Muscle layer of colon (tissue), 2 donors: ENCODE data around the gene TANGO2.

ENCODE experiments used
- H3K27ac ChIP-seq: one replicate; pipeline ENCODE4 v1.7.0; 2013; ENCODE audit warnings: low read depth, mild to moderate bottlenecking, low read length, moderate library complexity
- H3K27me3 ChIP-seq, 2 donors: one replicate each; pipeline ENCODE4 v1.7.0; 2013; ENCODE audit warnings: low read length in 2 of 2, mild to moderate bottlenecking in 2 of 2; ENCODE audit not compliant: insufficient read depth in 2 of 2, control insufficient read depth in 1 of 2
- H3K36me3 ChIP-seq: one replicate; pipeline ENCODE4 v1.7.0; 2013; ENCODE audit warnings: mild to moderate bottlenecking, low read length; ENCODE audit not compliant: insufficient read depth
- H3K4me1 ChIP-seq: one replicate; pipeline ENCODE4 v1.7.0; 2013; ENCODE audit warnings: mild to moderate bottlenecking, low read length; ENCODE audit not compliant: insufficient read depth
- H3K4me3 ChIP-seq, 2 donors: one replicate each; pipeline ENCODE4 v1.7.0; 2013; ENCODE audit warnings: low read length in 2 of 2, low read depth in 1 of 2, mild to moderate bottlenecking in 1 of 2, moderate library complexity in 1 of 2
- H3K9ac ChIP-seq: one replicate; pipeline ENCODE4 v1.7.0; 2013; ENCODE audit warnings: low read length
- H3K9me3 ChIP-seq: one replicate; pipeline ENCODE4 v1.7.0; 2013; ENCODE audit warnings: mild to moderate bottlenecking, low read length
- donor health status: abdominal sarcoma.
- donor health status: Adenocarcinoma of cecum.

The TANGO2 gene

DNA sequence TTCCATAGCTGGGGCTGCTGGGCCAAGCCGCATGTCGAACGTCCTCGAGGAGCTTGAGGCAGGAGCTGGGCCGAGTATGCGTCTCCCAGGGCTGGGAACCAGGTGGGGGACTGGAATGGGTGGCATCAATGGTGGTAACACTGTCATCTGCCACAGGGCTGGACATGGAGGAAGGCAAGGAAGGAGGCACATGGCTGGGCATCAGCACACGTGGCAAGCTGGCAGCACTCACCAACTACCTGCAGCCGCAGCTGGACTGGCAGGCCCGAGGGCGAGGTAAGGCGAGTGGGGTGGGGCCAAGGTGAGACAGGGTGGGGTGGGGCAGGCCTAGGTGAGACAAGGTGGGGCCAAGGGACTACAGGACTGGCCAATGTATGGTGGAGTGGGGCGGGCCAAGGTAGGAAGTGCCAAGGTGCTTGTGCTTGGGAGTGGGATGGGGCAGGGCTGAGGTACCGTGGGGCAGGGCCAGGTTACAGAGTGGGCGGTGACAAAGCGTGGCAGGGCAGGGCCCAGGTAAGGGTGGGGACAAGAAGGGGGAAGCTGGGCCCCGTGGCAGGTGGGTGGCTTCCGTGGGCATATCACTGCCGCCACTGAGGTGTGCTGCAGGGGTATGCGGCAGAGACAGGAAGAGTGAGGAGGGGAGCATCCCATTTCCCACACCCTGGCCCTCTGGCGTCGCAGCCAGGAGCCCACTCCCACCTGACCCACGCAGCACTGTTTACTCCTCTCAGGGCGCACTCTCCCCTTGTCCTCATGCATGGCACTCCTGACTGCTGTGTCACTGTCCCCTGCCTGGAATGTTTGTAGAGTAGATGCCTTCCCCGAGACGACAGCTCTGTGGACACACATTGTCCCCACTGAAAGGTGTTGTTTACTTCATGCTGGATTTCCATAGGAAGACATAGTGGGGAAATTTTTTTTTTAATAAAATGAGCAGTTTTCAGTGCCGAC is 31.7 kb downstream of the TANGO2 start:
- Histone ChIP-seq H3K4me1 (no peaks in the 10 kb centered on the region), H3K9ac (no peak overlapping the region), H3K9me3 (no peaks in the 10 kb centered on the region), H3K27me3 (no peaks in the 10 kb centered on the region), H3K36me3 (peaks cover 41% of the 10 kb centered on the region), H3K4me3 (no peak overlapping the region), H3K27ac (no peak overlapping the region)

DNA sequence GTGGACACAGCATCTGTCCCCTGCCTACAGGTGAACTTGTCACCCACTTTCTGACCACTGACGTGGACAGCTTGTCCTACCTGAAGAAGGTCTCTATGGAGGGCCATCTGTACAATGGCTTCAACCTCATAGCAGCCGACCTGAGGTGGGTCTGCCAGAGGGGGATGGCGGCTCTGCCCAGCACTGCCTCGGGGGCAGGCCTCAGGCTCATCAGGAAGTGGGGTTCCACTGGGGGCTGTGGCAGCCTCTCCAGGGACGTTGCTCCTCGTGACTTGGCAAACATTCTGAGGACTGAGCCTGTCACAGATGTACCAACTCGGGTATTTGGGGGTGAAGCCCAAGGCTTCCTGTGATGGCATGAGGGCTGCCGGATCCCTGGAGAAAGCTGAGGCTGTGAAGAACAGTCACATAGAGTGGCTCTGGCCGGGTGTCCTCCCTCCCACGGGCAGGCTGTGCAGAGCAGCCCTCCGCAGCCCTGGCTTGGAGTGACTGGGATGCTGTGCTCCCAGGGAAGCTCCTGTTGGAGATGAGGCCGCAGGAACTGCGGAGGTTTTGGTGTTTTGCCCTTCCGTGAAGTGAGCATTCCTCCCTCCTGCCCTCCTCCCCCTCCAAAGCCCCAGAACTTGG is 32.6 kb downstream of the TANGO2 start:
- H3K4me3 ChIP-seq = no peak overlapping the region
- H3K9me3 ChIP-seq = no peaks in the 10 kb centered on the region
- H3K9ac ChIP-seq = no peak overlapping the region
- H3K36me3 ChIP-seq = peaks cover 42% of the 10 kb centered on the region
- H3K27me3 ChIP-seq = no peaks in the 10 kb centered on the region
- no peaks in the 10 kb centered on the region for H3K4me1 ChIP-seq
- no peak overlapping the region for H3K27ac ChIP-seq

DNA sequence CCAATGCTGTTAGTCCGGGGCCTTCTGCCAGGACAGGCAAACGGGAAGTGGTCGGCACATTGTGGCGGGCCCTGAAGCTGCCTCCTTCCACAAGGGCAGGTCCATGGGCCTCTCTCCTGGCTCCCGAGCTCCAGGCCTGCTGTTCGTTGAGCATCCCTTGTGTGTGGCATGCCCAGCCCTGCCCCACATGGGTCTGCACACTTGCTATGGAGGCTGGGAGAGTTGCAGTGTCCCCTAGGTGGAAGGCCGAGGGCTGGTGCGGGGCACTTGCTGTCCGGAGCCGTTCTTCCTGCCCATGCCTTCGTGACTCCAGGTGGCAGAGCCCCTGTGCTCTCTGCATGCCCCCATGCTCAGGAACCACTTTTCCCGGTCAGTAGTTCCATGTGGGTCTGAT is 33.1 kb downstream of the TANGO2 start:
- Histone ChIP-seq H3K4me3 (no peak overlapping the region), H3K27me3 (no peaks in the 10 kb centered on the region), H3K27ac (no peak overlapping the region), H3K9me3 (no peaks in the 10 kb centered on the region), H3K9ac (no peak overlapping the region), H3K36me3 (peaks cover 42% of the 10 kb centered on the region), H3K4me1 (no peaks in the 10 kb centered on the region)

DNA sequence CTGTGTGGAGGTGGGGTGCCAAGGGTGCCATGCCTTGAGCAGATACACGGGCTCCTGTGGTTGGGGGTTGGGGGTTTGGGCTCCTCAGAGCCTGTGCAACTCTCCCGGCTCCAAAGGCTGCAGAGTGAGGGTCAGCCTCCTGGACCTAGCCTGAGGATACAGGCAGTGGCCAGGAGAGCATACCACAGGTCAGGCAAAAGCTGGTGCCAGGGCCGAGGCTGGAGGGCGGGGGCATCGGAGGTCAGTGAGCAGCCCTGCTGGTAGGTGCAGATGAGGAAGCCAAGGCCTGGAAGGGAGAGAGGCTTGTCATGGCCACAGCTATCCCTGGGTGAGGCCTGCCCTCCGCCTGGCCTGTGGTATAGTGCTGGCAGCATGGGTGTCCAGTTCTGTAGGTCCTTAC is 33.6 kb downstream of the TANGO2 start:
- H3K4me1 ChIP-seq = no peaks in the 10 kb centered on the region
- H3K27me3 ChIP-seq = no peaks in the 10 kb centered on the region
- no peaks in the 10 kb centered on the region for H3K9me3 ChIP-seq
- peaks cover 46% of the 10 kb centered on the region for H3K36me3 ChIP-seq
- no peak overlapping the region for H3K9ac ChIP-seq
- no peak overlapping the region for H3K4me3 ChIP-seq
- no peak overlapping the region for H3K27ac ChIP-seq

DNA sequence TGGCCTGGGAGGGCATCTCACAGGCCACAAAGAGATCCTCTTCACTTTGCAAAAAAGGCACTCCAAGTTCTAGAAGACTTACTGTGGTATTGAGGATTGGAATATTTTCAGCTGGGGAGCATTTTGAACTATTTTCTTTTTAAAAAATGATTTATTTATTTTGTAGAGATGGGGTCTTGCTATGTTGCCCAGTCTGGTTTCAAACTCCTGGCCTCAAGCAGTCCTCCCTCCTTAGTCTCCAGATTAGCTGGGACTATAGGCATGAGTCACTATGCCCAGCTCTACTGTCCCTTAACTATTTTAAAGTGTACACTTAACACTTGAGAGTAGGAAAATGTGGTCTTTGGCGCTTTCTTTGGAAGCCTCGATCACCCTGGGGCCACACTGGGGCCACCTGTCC is 34.2 kb downstream of the TANGO2 start:
- Histone ChIP-seq H3K9me3 (no peaks in the 10 kb centered on the region), H3K27me3 (no peaks in the 10 kb centered on the region), H3K36me3 (peaks cover 48% of the 10 kb centered on the region), H3K4me1 (no peaks in the 10 kb centered on the region), H3K27ac (no peak overlapping the region), H3K4me3 (no peak overlapping the region), H3K9ac (no peak overlapping the region)

DNA sequence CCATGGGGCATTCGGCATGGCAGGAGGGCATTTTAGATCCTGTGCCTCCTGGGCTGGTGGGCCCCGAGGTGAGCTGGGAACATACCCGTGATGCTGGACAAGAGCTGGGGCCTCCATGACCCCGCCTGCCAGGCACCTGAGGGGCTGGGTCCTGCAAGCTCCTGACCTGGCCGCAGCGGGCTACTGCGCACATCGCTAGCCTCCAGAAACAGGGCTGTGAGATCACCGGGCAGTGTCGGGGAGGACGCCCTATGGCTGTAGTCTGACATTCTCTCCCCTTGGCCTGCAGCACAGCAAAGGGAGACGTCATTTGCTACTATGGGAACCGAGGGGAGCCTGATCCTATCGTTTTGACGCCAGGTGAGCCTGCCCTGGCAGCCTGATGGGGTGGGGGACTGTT is 34.7 kb downstream of the TANGO2 start:
- Histone ChIP-seq H3K36me3 (peaks cover 48% of the 10 kb centered on the region), H3K9ac (no peak overlapping the region), H3K4me1 (no peaks in the 10 kb centered on the region), H3K4me3 (no peak overlapping the region), H3K27ac (no peak overlapping the region), H3K27me3 (no peaks in the 10 kb centered on the region), H3K9me3 (no peaks in the 10 kb centered on the region)

DNA sequence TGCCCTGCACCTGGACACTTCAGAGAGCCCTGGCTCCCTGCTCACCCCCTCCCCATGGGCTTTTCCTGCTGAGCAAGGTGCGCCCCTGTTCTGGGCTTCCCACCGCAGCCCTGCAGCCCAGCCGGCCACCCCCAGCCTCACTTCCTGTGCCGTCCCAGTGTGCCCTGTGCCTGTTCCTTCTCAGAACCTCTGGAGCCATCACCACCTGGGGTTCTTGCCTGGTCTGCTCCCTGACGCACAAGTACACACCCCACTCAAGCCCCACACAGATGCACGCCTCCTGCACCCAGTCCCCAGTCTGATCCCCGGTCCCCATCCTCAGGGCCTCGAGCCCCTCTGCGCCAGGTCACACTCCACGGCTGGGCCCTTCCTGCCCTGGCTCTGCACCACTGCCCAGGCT is 35.3 kb downstream of the TANGO2 start:
- Histone ChIP-seq H3K27me3 (no peaks in the 10 kb centered on the region), H3K27ac (no peak overlapping the region), H3K9ac (no peak overlapping the region), H3K4me3 (no peak overlapping the region), H3K9me3 (no peaks in the 10 kb centered on the region), H3K4me1 (no peaks in the 10 kb centered on the region), H3K36me3 (peaks cover 49% of the 10 kb centered on the region)

DNA sequence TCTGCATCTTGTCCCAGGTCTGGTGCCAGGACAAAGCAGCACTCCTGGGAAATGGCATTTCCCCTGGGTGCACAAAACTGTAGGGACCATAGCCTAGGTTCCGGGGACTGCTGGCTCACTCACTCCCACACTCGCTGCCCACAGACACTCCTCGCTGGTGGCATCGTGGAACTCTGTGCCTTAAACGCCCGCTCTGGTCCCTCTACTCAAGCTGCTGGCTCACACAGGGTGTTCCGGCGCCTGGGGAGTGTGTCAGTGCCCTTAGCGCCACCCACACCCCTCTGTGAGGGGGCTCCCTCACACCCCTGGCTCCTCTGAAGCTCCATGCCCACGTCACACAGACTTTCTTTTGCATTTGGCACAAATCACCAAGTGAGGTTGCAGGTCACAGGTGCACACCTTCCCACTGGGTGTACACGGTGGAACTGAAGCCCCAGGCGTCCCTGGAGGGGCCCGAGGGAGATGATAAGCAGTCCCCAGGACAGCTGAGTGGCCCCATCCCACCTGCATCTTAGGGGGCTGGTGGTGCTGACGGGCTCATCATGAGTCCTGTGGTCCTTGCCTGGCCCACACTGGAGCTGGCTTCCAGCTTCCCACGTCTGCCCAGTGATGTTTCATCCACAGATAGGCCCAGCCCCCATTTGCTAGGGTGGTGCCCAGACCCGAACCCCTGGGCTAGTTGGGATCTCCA is 35.9 kb downstream of the TANGO2 start:
- Histone ChIP-seq H3K27ac (no peak overlapping the region), H3K36me3 (peaks cover 55% of the 10 kb centered on the region), H3K4me1 (no peaks in the 10 kb centered on the region), H3K4me3 (no peak overlapping the region), H3K9me3 (no peaks in the 10 kb centered on the region), H3K9ac (no peak overlapping the region), H3K27me3 (no peaks in the 10 kb centered on the region)

DNA sequence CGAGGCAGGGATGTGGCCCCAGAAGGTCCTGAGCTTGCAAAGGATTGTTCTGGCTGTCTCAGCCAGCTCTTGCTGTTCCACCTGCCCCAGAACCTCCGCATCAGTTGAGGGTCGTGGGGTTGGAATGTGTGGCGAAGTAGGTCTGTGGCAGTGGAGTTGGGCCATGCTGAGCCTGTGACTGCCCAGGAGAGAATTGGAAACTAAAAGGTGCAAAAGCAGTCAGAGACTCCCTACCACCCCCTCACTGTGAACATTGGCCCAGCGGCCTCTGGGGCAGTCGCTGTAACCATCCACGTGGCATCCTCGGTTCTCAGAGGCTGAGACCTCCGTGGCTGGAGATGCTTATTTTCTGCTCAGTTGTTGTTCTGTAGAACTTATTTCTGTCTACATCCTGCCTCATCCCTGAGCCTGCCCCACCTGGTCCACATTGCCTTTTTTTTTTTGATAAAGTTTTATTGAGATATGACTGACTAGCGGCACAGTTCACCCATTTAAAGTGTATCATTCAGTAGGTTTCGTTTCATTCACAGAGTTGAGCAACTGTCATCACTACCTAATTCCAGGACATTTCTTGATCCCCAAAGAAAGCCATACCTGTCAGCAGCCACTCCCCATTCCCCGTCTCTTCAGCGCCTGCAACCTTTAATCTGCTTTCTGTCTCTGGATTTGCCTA is 36.8 kb downstream of the TANGO2 start:
- Histone ChIP-seq H3K9me3 (no peaks in the 10 kb centered on the region), H3K36me3 (peaks cover 55% of the 10 kb centered on the region), H3K4me3 (no peak overlapping the region), H3K27ac (no peak overlapping the region), H3K9ac (no peak overlapping the region), H3K4me1 (no peaks in the 10 kb centered on the region), H3K27me3 (no peaks in the 10 kb centered on the region)

DNA sequence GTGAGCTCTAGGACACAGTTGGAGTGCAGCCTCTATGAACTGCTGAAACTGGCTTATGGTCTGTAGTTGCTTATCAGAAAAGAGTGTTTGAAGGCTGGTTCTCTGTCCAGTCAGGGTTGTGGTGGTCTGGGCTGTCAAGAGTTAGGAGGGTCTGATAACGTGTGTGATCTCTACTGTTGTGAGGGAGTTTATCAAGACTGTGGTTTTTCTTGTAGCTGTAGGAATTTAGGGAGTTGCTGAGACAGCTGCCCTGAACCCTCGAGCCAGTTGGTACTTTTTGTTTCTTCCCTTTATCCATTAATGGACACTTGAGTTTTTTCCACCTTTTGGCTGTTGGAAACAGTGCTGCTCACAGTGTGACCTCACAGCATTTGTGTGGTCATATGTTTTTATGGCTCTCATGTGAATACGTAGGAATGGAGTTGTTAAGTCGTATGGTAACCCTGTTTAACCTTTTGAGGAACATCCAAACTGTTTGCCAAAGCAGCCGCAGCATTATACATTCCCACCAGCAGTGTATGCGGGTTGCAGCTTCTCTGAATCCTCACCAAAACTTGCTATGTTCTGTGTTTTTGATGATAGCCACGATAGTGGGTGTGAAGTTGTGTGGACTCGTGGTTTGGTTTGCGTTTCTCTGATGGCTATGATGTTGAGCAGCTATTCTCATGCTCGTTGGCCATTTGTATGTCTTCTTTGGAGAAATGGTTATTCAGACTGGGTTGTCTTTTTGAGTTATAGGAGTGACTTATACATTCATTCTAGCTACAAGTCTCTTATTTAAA is 38.3 kb downstream of the TANGO2 start:
- H3K4me1 ChIP-seq = no peaks in the 10 kb centered on the region
- no peaks in the 10 kb centered on the region for H3K27me3 ChIP-seq
- H3K36me3 ChIP-seq = peaks cover 48% of the 10 kb centered on the region
- H3K9ac ChIP-seq = no peak overlapping the region
- H3K4me3 ChIP-seq = no peak overlapping the region
- no peak overlapping the region for H3K27ac ChIP-seq
- H3K9me3 ChIP-seq = no peaks in the 10 kb centered on the region
